Measurements from ENCODE around the gene KMT2A.
"Not testable (repeated sequence)": the region's sequence is repeated elsewhere in the genome, so short reads cannot be mapped to it uniquely, and the experiment has no call there.

The KMT2A gene

GRCh38 chr11:118435893-118436624 is at the start of gene KMT2A:
Gene KMT2A, plus strand, starts transcription at chr11:118436492. Its CDS starts 21 bp downstream, at chr11:118436513.
- ATAC-seq (peak; percentile 76), DNase-seq (ENCODE audit: low spot score in 2 of 2) (peak; percentile 99)
- H3K9me3 Mint-ChIP-seq = no peaks in the 10 kb centered on the region
- H3K27ac Mint-ChIP-seq = peak within 1 kb of the TSS; percentile 96
- peaks cover 48% of the 10 kb centered on the region for H3K36me3 Mint-ChIP-seq
- peak within 1 kb of the TSS; percentile 99 for H3K4me3 Mint-ChIP-seq
- H3K4me1 Mint-ChIP-seq = peaks cover 49% of the 10 kb centered on the region

GRCh38 chr11:118396097-118396501 is 40.2 kb upstream of the KMT2A start:
- peak overlapping the region; percentile 85 for H3K27ac Mint-ChIP-seq
- ATAC-seq (peak; percentile 68), DNase-seq (ENCODE audit: low spot score in 2 of 2) (peak in 1 of 2 donors; percentile 61)
- H3K4me3 Mint-ChIP-seq = peak overlapping the region; percentile 57
- H3K4me1 Mint-ChIP-seq = peaks cover 36% of the 10 kb centered on the region
- H3K36me3 Mint-ChIP-seq = peaks cover 91% of the 10 kb centered on the region
- H3K9me3 Mint-ChIP-seq = no peaks in the 10 kb centered on the region

GRCh38 chr11:118397448-118397847 is 38.8 kb upstream of the KMT2A start:
- no peak overlapping the region for H3K4me3 Mint-ChIP-seq
- peaks cover 48% of the 10 kb centered on the region for H3K4me1 Mint-ChIP-seq
- H3K9me3 Mint-ChIP-seq = no peaks in the 10 kb centered on the region
- peak overlapping the region; percentile 85 for H3K27ac Mint-ChIP-seq
- H3K36me3 Mint-ChIP-seq = peaks cover 91% of the 10 kb centered on the region
- ATAC-seq = no peak
- DNase-seq (ENCODE audit: low spot score in 2 of 2) = no peak

- ATAC-seq (peak; percentile 82), DNase-seq (ENCODE audit: low spot score in 2 of 2) (peak in 1 of 2 donors; percentile 57)
- H3K4me1 Mint-ChIP-seq = peaks cover 56% of the 10 kb centered on the region
- H3K27ac Mint-ChIP-seq = peak overlapping the region; percentile 100
- H3K36me3 Mint-ChIP-seq = peaks cover 91% of the 10 kb centered on the region
- no peaks in the 10 kb centered on the region for H3K9me3 Mint-ChIP-seq
- H3K4me3 Mint-ChIP-seq = peak overlapping the region; percentile 98
Observed at GRCh38 chr11:118398791-118399559, 37.3 kb upstream of the KMT2A start.

- Mint-ChIP-seq H3K4me1 (peaks cover 67% of the 10 kb centered on the region), H3K4me3 (peak within 1 kb of the TSS; percentile 98), H3K9me3 (no peaks in the 10 kb centered on the region), H3K36me3 (peaks cover 89% of the 10 kb centered on the region), H3K27ac (peak within 1 kb of the TSS; percentile 100)
- DNase-seq (ENCODE audit: low spot score in 2 of 2) (peak; percentile 82 to 95), ATAC-seq (peak; percentile 78)
Observed at GRCh38 chr11:118401151-118401879, 35.0 kb upstream of the KMT2A start, which contains the start of gene ATP5MG. Gene ATP5MG, plus strand, starts transcription at chr11:118401606. Its CDS starts 60 bp downstream, at chr11:118401666.

GRCh38 chr11:118401880-118402590 is 34.3 kb upstream of the KMT2A start:
- H3K9me3 Mint-ChIP-seq = no peaks in the 10 kb centered on the region

GRCh38 chr11:118402594-118402993 is 33.7 kb upstream of the KMT2A start:
- not testable (repeated sequence) for DNase-seq (ENCODE audit: low spot score in 2 of 2); H3K9me3 Mint-ChIP-seq; ATAC-seq
- peaks cover 91% of the 10 kb centered on the region for H3K36me3 Mint-ChIP-seq
- peaks cover 68% of the 10 kb centered on the region for H3K4me1 Mint-ChIP-seq
- peak overlapping the region; percentile 98 for H3K4me3 Mint-ChIP-seq
- H3K27ac Mint-ChIP-seq = peak overlapping the region; percentile 100

More at GRCh38 chr11:118401880-118402590, 34.3 kb upstream of the KMT2A start:
- Mint-ChIP-seq H3K4me1 (peaks cover 67% of the 10 kb centered on the region), H3K36me3 (peaks cover 89% of the 10 kb centered on the region), H3K27ac (peak overlapping the region; percentile 100), H3K4me3 (peak overlapping the region; percentile 98)
- DNase-seq (ENCODE audit: low spot score in 2 of 2) = no peak
- ATAC-seq = peak; percentile 19

GRCh38 chr11:118406599-118407166 is 29.6 kb upstream of the KMT2A start:
- Mint-ChIP-seq H3K4me3 (no peak overlapping the region), H3K4me1 (peaks cover 55% of the 10 kb centered on the region), H3K27ac (peak overlapping the region; percentile 51), H3K36me3 (peaks cover 93% of the 10 kb centered on the region), H3K9me3 (no peaks in the 10 kb centered on the region)
- DNase-seq (ENCODE audit: low spot score in 2 of 2) (no peak), ATAC-seq (no peak)

- Mint-ChIP-seq H3K4me3 (no peak overlapping the region), H3K36me3 (peaks cover 72% of the 10 kb centered on the region), H3K9me3 (no peaks in the 10 kb centered on the region), H3K4me1 (peaks cover 27% of the 10 kb centered on the region), H3K27ac (peak overlapping the region; percentile 50)
- no peak for ATAC-seq
- no peak for DNase-seq (ENCODE audit: low spot score in 2 of 2)
Observed at GRCh38 chr11:118410055-118410745, 26.1 kb upstream of the KMT2A start.

GRCh38 chr11:118411530-118411929 is 24.8 kb upstream of the KMT2A start:
- H3K36me3 Mint-ChIP-seq = peaks cover 58% of the 10 kb centered on the region
- no peak overlapping the region for H3K4me3 Mint-ChIP-seq
- no peaks in the 10 kb centered on the region for H3K9me3 Mint-ChIP-seq
- H3K4me1 Mint-ChIP-seq = peaks cover 15% of the 10 kb centered on the region
- H3K27ac Mint-ChIP-seq = peak overlapping the region; percentile 50
- no peak for DNase-seq (ENCODE audit: low spot score in 2 of 2)
- no peak for ATAC-seq

- Mint-ChIP-seq H3K36me3 (peaks cover 44% of the 10 kb centered on the region), H3K9me3 (no peaks in the 10 kb centered on the region), H3K4me1 (peaks cover 10% of the 10 kb centered on the region), H3K4me3 (no peak overlapping the region), H3K27ac (no peak overlapping the region)
- DNase-seq (ENCODE audit: low spot score in 2 of 2) = no peak
- ATAC-seq = no peak
Observed at GRCh38 chr11:118412921-118413320, 23.4 kb upstream of the KMT2A start.

- no peak for ATAC-seq
- no peak for DNase-seq (ENCODE audit: low spot score in 2 of 2)
- no peak overlapping the region for H3K4me3 Mint-ChIP-seq
- no peak overlapping the region for H3K27ac Mint-ChIP-seq
- peaks cover 5% of the 10 kb centered on the region for H3K4me1 Mint-ChIP-seq
- H3K9me3 Mint-ChIP-seq = no peaks in the 10 kb centered on the region
- H3K36me3 Mint-ChIP-seq = peaks cover 24% of the 10 kb centered on the region
Observed at GRCh38 chr11:118415062-118415738, 21.1 kb upstream of the KMT2A start.

GRCh38 chr11:118415739-118416068 is 20.6 kb upstream of the KMT2A start:
- peak; percentile 88 for ATAC-seq
- Mint-ChIP-seq H3K27ac (no peak overlapping the region), H3K4me1 (peaks cover under 1% of the 10 kb centered on the region), H3K4me3 (no peak overlapping the region), H3K36me3 (peaks cover 19% of the 10 kb centered on the region), H3K9me3 (no peaks in the 10 kb centered on the region)
- no peak for DNase-seq (ENCODE audit: low spot score in 2 of 2)
